ENCODE data around the gene SLC29A1. TPM values are rescaled to one million over a fixed set of nuclear protein-coding genes. Genes with fewer than 3 reads are reported as not detected.

The SLC29A1 gene
- total and polyA plus RNA-seq, 2 donors (not counting 1 experiment from before 2014, with no cell fraction given), result 6.0 to 7.3 TPM

- peaks cover 77% of the 10 kb centered on the region for H3K4me1 Mint-ChIP-seq
- peak overlapping the region; percentile 100 for H3K4me3 Mint-ChIP-seq
- no peaks in the 10 kb centered on the region for H3K9me3 ChIP-seq (ENCODE audit: control extremely low read depth in 1 of 3, control insufficient read depth in 2 of 3, insufficient read depth in 1 of 3, low read length in 2 of 3)
- peaks cover 64 to 82% of the 10 kb centered on the region in 2 donors for H3K4me1 ChIP-seq (ENCODE audit: control insufficient read depth in 2 of 2, insufficient read depth in 2 of 2, low read length in 2 of 2)
- ATAC-seq (ENCODE audit: low read depth), result no peak
- no peak overlapping the region for H2AFZ ChIP-seq (ENCODE audit: insufficient read depth, low read depth, low read length, poor library complexity, severe bottlenecking)
- peaks cover 4 to 49% of the 10 kb centered on the region in 2 experiments for H3K36me3 ChIP-seq (replicated peaks in 1 of 2; ENCODE audit: control extremely low read depth in 1 of 2, control insufficient read depth in 1 of 2, extremely low read depth in 1 of 2, insufficient read depth in 2 of 2, low read length in 1 of 2)
- peak overlapping the region; percentile 100 for H3K27ac Mint-ChIP-seq
- ChIA-PET CTCF (interaction anchor here (1.1 to 2.0 kb wide), 3 partner anchors 8 to 43 kb away, joined by 4 to 11 read pairs (median 4); partner anchors contain the start of gene HSP90AB1), POLR2A (interaction anchor here (1.9 to 7.9 kb wide), 2 partner anchors 10 to 14 kb away, joined by 10 to 105 read pairs; partner anchors contain the start of gene HSP90AB1)
- H3K27me3 ChIP-seq (replicated peaks in 1 of 4; ENCODE audit: control extremely low read depth in 1 of 4, control insufficient read depth in 3 of 4, insufficient read depth in 4 of 4, low read length in 3 of 4), result no peaks in the 10 kb centered on the region
- no peak overlapping the region for H3K9ac ChIP-seq (ENCODE audit: low read length)
- peak overlapping the region; percentile 96 to 98 for H3K27ac ChIP-seq (ENCODE audit: low read length in 2 of 2)
- H4K20me1 ChIP-seq (ENCODE audit: control insufficient read depth, insufficient read depth, low read length, poor library complexity, severe bottlenecking), result peaks cover 27% of the 10 kb centered on the region
- intact Hi-C loops (cut with micrococcal nuclease), result loop anchor here (5.0 kb wide), 2 partner anchors 134 to 1089 kb away; partner anchors contain the start of genes MRPL14, SRF and TMEM63B
- H3K79me2 ChIP-seq (ENCODE audit: control insufficient read depth, insufficient read depth, low read length), result peaks cover 53% of the 10 kb centered on the region
- no peak overlapping the region for H3K4me3 ChIP-seq (ENCODE audit: control extremely low read depth in 1 of 5, extremely low read depth in 1 of 5, insufficient read depth in 1 of 5, low read depth in 2 of 5, low read length in 4 of 5)
- WGBS (ENCODE audit: insufficient coverage), result 79% methylated on average over 8 of the region's 8 CpGs
- peak overlapping the region; percentile 95 for H3K4me2 ChIP-seq (replicated peaks; ENCODE audit: low read depth, low read length, poor library complexity, severe bottlenecking)
- no peaks in the 10 kb centered on the region for H3K27me3 Mint-ChIP-seq
- DNase-seq, result peak; percentile 20
- TF ChIP-seq EZH2 (IDR thresholded peaks at IDR 0.05; ENCODE audit: borderline replicate concordance, insufficient read depth, low read depth, low read length, poor library complexity, severe bottlenecking), result no peak
- TF ChIP-seq CTCF (IDR thresholded peaks at IDR 0.05), result no peak
- no peaks in the 10 kb centered on the region for H3K9me3 Mint-ChIP-seq (ENCODE audit: insufficient read depth)
These were observed 38.2 kb downstream of the SLC29A1 start for GRCh38 chr6:44261581-44261980.
